ENCODE measurements around the gene LPAR3. TPM values are rescaled to one million over a fixed set of nuclear protein-coding genes. Genes with fewer than 3 reads are reported as not detected.

Gene LPAR3
- total and polyA plus RNA-seq, 2 of the 4 experiments (the other 2 are of a cell fraction): 0.09 to 0.18 TPM

GRCh38 chr1:84899969-84900368 lies 7.0 kb upstream of the LPAR3 start:
- WGBS, 2 experiments (ENCODE audit: extremely low coverage in 2 of 2, insufficient read length in 1 of 2): no CpG with 5 or more reads among the region's 1 CpG
- H2AK9ac ChIP-seq (replicated peaks; ENCODE audit: low read depth, low read length, poor library complexity): no peak overlapping the region
- BruUV-seq (replicated peaks): no TSS peak
- H4K8ac ChIP-seq (ENCODE audit: low read depth in 2 of 2, low read length in 2 of 2): no peak overlapping the region
- H3K79me1 ChIP-seq (ENCODE audit: low read depth in 1 of 2, low read length in 2 of 2): no peaks in the 10 kb centered on the region
- no peak overlapping the region for H3K56ac ChIP-seq (ENCODE audit: extremely low read depth, insufficient read depth, low read length)
- H3K14ac ChIP-seq (replicated peaks; ENCODE audit: low read depth, low read length): no peak overlapping the region
- H3K36me3 ChIP-seq (ENCODE audit: control insufficient read depth, insufficient read depth, low read length): no peaks in the 10 kb centered on the region
- H3K27me3 ChIP-seq (ENCODE audit: control insufficient read depth, insufficient read depth, low read length): peaks cover 19% of the 10 kb centered on the region
- no peak overlapping the region for H3K18ac ChIP-seq (ENCODE audit: low read depth, low read length)
- no peak overlapping the region for H3K23ac ChIP-seq (ENCODE audit: low read depth, low read length)
- no peaks in the 10 kb centered on the region for H3K4me1 ChIP-seq (ENCODE audit: control insufficient read depth, insufficient read depth, low read length)
- H3K4me2 ChIP-seq (ENCODE audit: low read depth, low read length): no peak overlapping the region
- H3K27ac ChIP-seq (ENCODE audit: insufficient read depth, low read length): no peak overlapping the region
- H4K5ac ChIP-seq (ENCODE audit: low read depth, low read length): no peak overlapping the region
- CTCF ChIA-PET: interaction anchor here (0.7 kb wide), 1 partner anchor 34 kb away, joined by 3 read pairs; no protein-coding TSS in a partner anchor
- DNase-seq (no peak), ATAC-seq (ENCODE audit: low read depth) (no peak)
- peaks cover 3% of the 10 kb centered on the region; the same call in 1 of the 2 replicates for H3K9me3 ChIP-seq (ENCODE audit: control insufficient read depth, insufficient read depth, low read length)
- TF ChIP-seq USF2 (IDR thresholded peaks at IDR 0.05; ENCODE audit: low read depth, low read length) (no peak), POLR2A (IDR thresholded peaks at IDR 0.05; ENCODE audit: low read depth, low read length) (no peak), MXI1 (IDR thresholded peaks at IDR 0.05; ENCODE audit: borderline replicate concordance, low read depth, low read length) (no peak), FOS (IDR thresholded peaks at IDR 0.05; ENCODE audit: low read depth, low read length) (no peak), RFX5 (IDR thresholded peaks at IDR 0.05; ENCODE audit: low read depth, low read length) (no peak), ELK1 (IDR thresholded peaks at IDR 0.05; ENCODE audit: borderline replicate concordance, low read depth, low read length) (no peak), NFE2L2 (IDR thresholded peaks at IDR 0.05; ENCODE audit: low read depth, low read length) (no peak), RCOR1 (IDR thresholded peaks at IDR 0.05; ENCODE audit: insufficient replicate concordance, low read length) (no peak), CHD1 (IDR thresholded peaks at IDR 0.05; ENCODE audit: low read depth, low read length) (no peak), RAD21 (IDR thresholded peaks at IDR 0.05; ENCODE audit: low read length) (no peak), SMC3 (IDR thresholded peaks at IDR 0.05; ENCODE audit: low read depth, low read length) (no peak), CEBPB (IDR thresholded peaks at IDR 0.05; ENCODE audit: low read depth, low read length) (no peak), MAZ (IDR thresholded peaks at IDR 0.05; ENCODE audit: borderline replicate concordance, low read depth, low read length) (no peak), CTCF (conservative IDR thresholded peaks at IDR 0.05; ENCODE audit: low read depth, low read length) (no peak), BHLHE40 (IDR thresholded peaks at IDR 0.05; ENCODE audit: low read depth, low read length) (no peak), MAFK (IDR thresholded peaks at IDR 0.05; ENCODE audit: low read depth, low read length) (no peak)
- dilution Hi-C loops (cut with HindIII; ENCODE audit: low sequenced_read_pairs, unreplicated experiment) (no loop called here), in situ Hi-C loops (cut with MboI; ENCODE audit: low sequenced_read_pairs) (no loop called here), intact Hi-C loops (cut with micrococcal nuclease) (no loop called here)
- POLR2A ChIA-PET (ENCODE audit: unreplicated experiment): no interaction called here
- H4K91ac ChIP-seq (ENCODE audit: insufficient read depth, low read depth, low read length): no peak overlapping the region
- H3K9me1 ChIP-seq (ENCODE audit: insufficient read depth, low read length): no peaks in the 10 kb centered on the region
- no peak overlapping the region for H3K4me3 ChIP-seq (ENCODE audit: insufficient read depth, low read depth, low read length)
- H2BK120ac ChIP-seq (ENCODE audit: low read depth, low read length): no peak overlapping the region
- no peaks in the 10 kb centered on the region for H4K20me1 ChIP-seq (ENCODE audit: insufficient read depth, low read length)
- H2BK5ac ChIP-seq (ENCODE audit: low read depth, low read length, poor library complexity, severe bottlenecking): no peak overlapping the region
- no peak overlapping the region for H2BK20ac ChIP-seq (ENCODE audit: low read depth, low read length)
- no peak overlapping the region for H2AK5ac ChIP-seq (ENCODE audit: low read depth, low read length)
- no peak overlapping the region for H2BK15ac ChIP-seq (ENCODE audit: low read depth, low read length)
- no peak overlapping the region for H3K4ac ChIP-seq (ENCODE audit: low read depth, low read length)
- no peak overlapping the region for H3K9ac ChIP-seq (ENCODE audit: low read depth, low read length)
- H2AFZ ChIP-seq (replicated peaks; ENCODE audit: low read length, poor library complexity): no peak overlapping the region

All from IMR-90 (cell line).